Smooth muscle cell (in vitro differentiated cells): Measurements from ENCODE around the gene GRIN2A. TPM values are rescaled to one million over a fixed set of nuclear protein-coding genes. Genes with fewer than 3 reads are reported as not detected.

Experiments
- DNase-seq: peaks from one replicate; lab custom pipeline; 2025; ENCODE audit not compliant: unreplicated experiment; lab: John Stamatoyannopoulos, UW
- H2AFZ ChIP-seq: fragments of 200-600 bp; sonication (generic); 2 replicates; pipeline ENCODE4 v1.6.0; 2016; ENCODE audit warnings: antibody characterized with exemption, low read depth, mild to moderate bottlenecking
- H3F3A ChIP-seq: fragments of 200-600 bp; sonication (generic); 2 replicates; pipeline ENCODE4 v1.6.0; 2017; ENCODE audit warnings: antibody characterized with exemption, low read depth
- H3K27ac ChIP-seq: fragments of 200-600 bp; sonication (generic); 2 replicates; pipeline ENCODE4 v1.5.1; 2016; ENCODE audit warnings: low read depth, mild to moderate bottlenecking
- H3K27me3 ChIP-seq: fragments of 200-600 bp; sonication (generic); 2 replicates; pipeline ENCODE4 v1.6.1; 2016; ENCODE audit warnings: low read depth, mild to moderate bottlenecking
- H3K36me3 ChIP-seq: fragments of 200-600 bp; sonication (generic); 2 replicates; pipeline ENCODE4 v1.5.1; 2016; ENCODE audit warnings: low read depth
- H3K4me1 ChIP-seq: fragments of 200-600 bp; sonication (generic); 2 replicates; pipeline ENCODE4 v1.5.1; 2016; ENCODE audit warnings: low read depth
- H3K4me2 ChIP-seq: fragments of 200-600 bp; sonication (generic); 2 replicates; pipeline ENCODE4 v1.6.0; 2016; ENCODE audit warnings: mild to moderate bottlenecking
- H3K4me3 ChIP-seq: fragments of 200-600 bp; sonication (generic); 2 replicates; pipeline ENCODE4 v1.5.1; 2016; ENCODE audit warnings: mild to moderate bottlenecking
- H3K79me2 ChIP-seq: fragments of 200-600 bp; sonication (generic); 2 replicates; pipeline ENCODE4 v1.6.0; 2016; ENCODE audit warnings: low read depth, mild to moderate bottlenecking
- H3K9ac ChIP-seq: fragments of 200-600 bp; sonication (generic); 2 replicates; pipeline ENCODE4 v1.6.0; 2016; ENCODE audit warnings: low read depth
- H3K9me3 ChIP-seq: fragments of 200-600 bp; sonication (generic); replicated peaks from 2 replicates; pipeline ENCODE4 v1.5.1; 2016; ENCODE audit warnings: low read depth
- H4K20me1 ChIP-seq: fragments of 200-600 bp; sonication (generic); 2 replicates; pipeline ENCODE4 v1.6.0; 2016; ENCODE audit warnings: low read depth
- CTCF ChIP-seq: fragments of 200-600 bp; sonication (generic); IDR thresholded peaks from 2 replicates; pipeline ENCODE4 v1.5.1; 2017; ENCODE audit warnings: borderline replicate concordance, mild to moderate bottlenecking, antibody characterized with exemption; ENCODE audit not compliant: insufficient read depth, poor library complexity, severe bottlenecking
- WGBS: methylation state at CpG from one replicate; pipeline ENCODE4 v1.1.7; 2016; ENCODE audit warnings: low lambda C conversion rate; 5-methylcytosine and 5-hydroxymethylcytosine counted together
- polyA plus RNA-seq: library from polyadenylated mRNA; unstranded; fragments of >200 nt; fragmentation: Nextera tagmentation; extraction: Ambion mirVana; gene quantifications from 2 replicates; pipeline ENCODE4 v1.2.1, GENCODE V29; 2016
- total RNA-seq: library from RNA; depleted of rRNA; stranded (reverse); fragments of >200 nt; gene quantifications from 2 replicates; pipeline ENCODE4 v1.2.3, GENCODE V29; 2014

The GRIN2A gene
- total and polyA plus RNA-seq, 2 experiments from 2014 or later = 0.02 to 0.13 TPM

GRCh38 chr16:10219742-10220141 lies 37.5 kb upstream of the GRIN2A start:
- no peak overlapping the region for H3K4me3 ChIP-seq
- no peak overlapping the region for H2AFZ ChIP-seq
- H3K27ac ChIP-seq = no peak overlapping the region
- no peak overlapping the region for H3K9ac ChIP-seq
- H3K4me2 ChIP-seq = no peak overlapping the region
- no peaks in the 10 kb centered on the region for H3K4me1 ChIP-seq
- H3K27me3 ChIP-seq = peaks cover 24% of the 10 kb centered on the region
- H3F3A ChIP-seq = no peaks in the 10 kb centered on the region
- no peaks in the 10 kb centered on the region for H3K79me2 ChIP-seq
- TF ChIP-seq CTCF = no peak
- H3K9me3 ChIP-seq = no peaks in the 10 kb centered on the region
- DNase-seq = no peak
- 67% methylated on average over 4 of the region's 4 CpGs for WGBS
- H3K36me3 ChIP-seq = no peaks in the 10 kb centered on the region
- H4K20me1 ChIP-seq = no peaks in the 10 kb centered on the region

- TF ChIP-seq CTCF = no peak
- WGBS = 86% methylated on average over 15 of the region's 15 CpGs
- no peak for DNase-seq
Measured at GRCh38 chr16:10218490-10219206, 36.4 kb upstream of the GRIN2A start.

GRCh38 chr16:10213748-10214147 lies 31.5 kb upstream of the GRIN2A start:
- Histone ChIP-seq H3K9ac (no peak overlapping the region), H3K36me3 (no peaks in the 10 kb centered on the region), H3K4me1 (no peaks in the 10 kb centered on the region), H3K79me2 (no peaks in the 10 kb centered on the region), H3K27ac (no peak overlapping the region), H2AFZ (no peak overlapping the region), H3K4me3 (no peak overlapping the region), H3K4me2 (no peak overlapping the region), H3F3A (no peaks in the 10 kb centered on the region), H3K27me3 (peaks cover 10% of the 10 kb centered on the region), H3K9me3 (no peaks in the 10 kb centered on the region), H4K20me1 (no peaks in the 10 kb centered on the region)
- no peak for TF ChIP-seq CTCF
- WGBS = 96% methylated on average over 4 of the region's 4 CpGs
- DNase-seq = no peak

More at GRCh38 chr16:10218490-10219206, 36.4 kb upstream of the GRIN2A start:
- Histone ChIP-seq H3F3A (no peaks in the 10 kb centered on the region), H3K4me2 (no peak overlapping the region), H3K36me3 (no peaks in the 10 kb centered on the region), H2AFZ (no peak overlapping the region), H3K9ac (no peak overlapping the region), H3K4me3 (no peak overlapping the region), H3K4me1 (no peaks in the 10 kb centered on the region), H3K27me3 (peaks cover 24% of the 10 kb centered on the region), H3K9me3 (no peaks in the 10 kb centered on the region), H3K27ac (no peak overlapping the region), H4K20me1 (no peaks in the 10 kb centered on the region), H3K79me2 (no peaks in the 10 kb centered on the region)

- Histone ChIP-seq H3K4me3 (no peak overlapping the region), H3K79me2 (no peaks in the 10 kb centered on the region), H3K27me3 (no peaks in the 10 kb centered on the region), H3K27ac (no peak overlapping the region), H3K9me3 (no peaks in the 10 kb centered on the region), H3K9ac (no peak overlapping the region), H4K20me1 (no peaks in the 10 kb centered on the region), H2AFZ (no peak overlapping the region), H3K4me2 (no peak overlapping the region), H3F3A (no peaks in the 10 kb centered on the region), H3K36me3 (no peaks in the 10 kb centered on the region), H3K4me1 (no peaks in the 10 kb centered on the region)
- DNase-seq = no peak
- WGBS = 55% methylated on average over 6 of the region's 6 CpGs
- TF ChIP-seq CTCF = no peak
Measured at GRCh38 chr16:10210944-10211343, 28.7 kb upstream of the GRIN2A start.
